Body of pancreas (tissue), 4 donors: ENCODE measurements around the gene KIAA0825. TPM values are rescaled to one million over a fixed set of nuclear protein-coding genes. Genes with fewer than 3 reads are reported as not detected.

Experiments used
- ATAC-seq: fragments of 150-250 bp; one replicate; pipeline ENCODE4 v1.9.1; 2016
- DNase-seq, 4 donors: peaks; one replicate each; pipeline ENCODE4 v3.0.0-alpha.2; 2019
- H3K27ac ChIP-seq, 4 donors: fragments of 200-600 bp; sonication (generic); 1 replicate in 3 of 4; 2 replicates in 1 of 4; pipeline versions ENCODE4 v1.5.1 to v1.6.1; 2016 to 2019; ENCODE audit warnings: mild to moderate bottlenecking in 1 of 4, mixed read lengths in 1 of 4, moderate library complexity in 1 of 4
- H3K27me3 ChIP-seq, 2 donors: fragments of 200-600 bp; sonication (generic); one replicate each; pipeline ENCODE4 v1.6.0; 2016; ENCODE audit warnings: mild to moderate bottlenecking in 1 of 2
- H3K36me3 ChIP-seq, 2 donors: fragments of 200-600 bp; sonication (generic); replicated peaks in 1 of 2; 2 replicates each; pipeline ENCODE4 v1.5.1; 2016; ENCODE audit warnings: low read depth in 2 of 2; ENCODE audit not compliant: insufficient read depth in 1 of 2
- H3K4me1 ChIP-seq: fragments of 200-600 bp; sonication (generic); one replicate; pipeline ENCODE4 v1.6.0; 2016
- H3K4me3 ChIP-seq, 2 donors: fragments of 200-600 bp; sonication (generic); 1 replicate in 1 of 2; 2 replicates in 1 of 2; pipeline ENCODE4 v1.5.1; 2016 to 2019
- H3K9me3 ChIP-seq, 3 donors: fragments of 200-600 bp; sonication (generic); 1 replicate in 2 of 3; 2 replicates in 1 of 3; pipeline ENCODE4 v1.5.1; 2016
- CTCF ChIP-seq, 7 experiments: fragments of 450-650 bp in 4 of 7; fragments of 200-600 bp in 3 of 7; sonication (generic) in 3 of 7; IDR thresholded peaks; one replicate each; pipeline ENCODE4 v1.5.1; 2016 to 2019; ENCODE audit warnings: antibody characterized with exemption in 7 of 7
- POLR2A ChIP-seq, 3 donors: fragments of 450-650 bp; IDR thresholded peaks; one replicate each; pipeline ENCODE4 v1.6.1; 2016; ENCODE audit warnings: antibody characterized with exemption in 3 of 3, mild to moderate bottlenecking in 2 of 3
- WGBS, 2 donors: methylation state at CpG; one replicate each; pipeline ENCODE4 v1.1.5; 2017; 5-methylcytosine and 5-hydroxymethylcytosine counted together
- intact Hi-C: fragments of 100-400 bp; cut with DNase I; formaldehyde crosslinking; loops from one replicate; pipeline ENCODE4 v1.15.1; 2023
- total RNA-seq, 2 donors: library from RNA; depleted of rRNA; stranded (reverse); fragments of >200 nt; gene quantifications; one replicate each; pipeline ENCODE4 v1.1.0, GENCODE V29; 2016

KIAA0825 gene
- total RNA-seq, 2 donors from 2014 or later = 5.7 to 6.6 TPM

- Histone ChIP-seq H3K27ac (no peak overlapping the region), H3K4me1 (peaks cover 10% of the 10 kb centered on the region), H3K36me3 (no peaks in the 10 kb centered on the region), H3K9me3 (no peaks in the 10 kb centered on the region), H3K4me3 (no peak overlapping the region), H3K27me3 (no peaks in the 10 kb centered on the region)
- TF ChIP-seq POLR2A (IDR thresholded peaks at IDR 0.05) (no peak), CTCF (IDR thresholded peaks at IDR 0.05) (no peak)
- intact Hi-C loops = no loop called here
- WGBS, 2 donors = 86 to 89% methylated on average over 1 of the region's 1 CpG
- DNase-seq (no peak), ATAC-seq (no peak)
These were observed 176.3 kb downstream of the KIAA0825 start for GRCh38 chr5:94442076-94442475.

GRCh38 chr5:94440015-94440414 lies 178.4 kb downstream of the KIAA0825 start:
- TF ChIP-seq CTCF (IDR thresholded peaks at IDR 0.05) (no peak), POLR2A (IDR thresholded peaks at IDR 0.05) (no peak)
- DNase-seq (no peak), ATAC-seq (peak; percentile 27)
- no peaks in the 10 kb centered on the region for H3K27me3 ChIP-seq
- intact Hi-C loops = no loop called here
- 36 to 53% methylated on average over 3 of the region's 3 CpGs for WGBS, 2 donors
- no peak overlapping the region for H3K27ac ChIP-seq
- H3K4me1 ChIP-seq = peaks cover 10% of the 10 kb centered on the region
- H3K36me3 ChIP-seq = no peaks in the 10 kb centered on the region
- no peak overlapping the region for H3K4me3 ChIP-seq
- no peaks in the 10 kb centered on the region for H3K9me3 ChIP-seq

- H3K27me3 ChIP-seq = no peaks in the 10 kb centered on the region
- intact Hi-C loops = no loop called here
- H3K27ac ChIP-seq = peak overlapping the region; percentile 52 to 87 (median 67)
- no peaks in the 10 kb centered on the region for H3K36me3 ChIP-seq
- 21 to 24% methylated on average over 2 of the region's 2 CpGs for WGBS, 2 donors
- no peaks in the 10 kb centered on the region for H3K9me3 ChIP-seq
- peak; percentile 61 to 87 (median 64) for DNase-seq
- H3K4me3 ChIP-seq = no peak overlapping the region
- ATAC-seq = peak; percentile 90
- no peak for TF ChIP-seq CTCF (IDR thresholded peaks at IDR 0.05)
- H3K4me1 ChIP-seq = peaks cover 17% of the 10 kb centered on the region
These were observed 184.8 kb downstream of the KIAA0825 start for GRCh38 chr5:94433397-94434163.

GRCh38 chr5:94432499-94432898 lies 185.9 kb downstream of the KIAA0825 start:
- no peaks in the 10 kb centered on the region for H3K27me3 ChIP-seq
- peak in 3 of 4 donors; percentile 13 to 75 (median 21) for DNase-seq
- no peaks in the 10 kb centered on the region for H3K36me3 ChIP-seq
- peak overlapping the region in 3 of 4 donors; percentile 56 to 87 (median 78) for H3K27ac ChIP-seq
- ATAC-seq = peak; percentile 87
- H3K4me3 ChIP-seq = no peak overlapping the region
- intact Hi-C loops = no loop called here
- no peaks in the 10 kb centered on the region for H3K9me3 ChIP-seq
- TF ChIP-seq POLR2A (IDR thresholded peaks at IDR 0.05) (no peak), CTCF (IDR thresholded peaks at IDR 0.05) (no peak)
- H3K4me1 ChIP-seq = peaks cover 17% of the 10 kb centered on the region

GRCh38 chr5:94431696-94432095 lies 186.7 kb downstream of the KIAA0825 start:
- TF ChIP-seq POLR2A (IDR thresholded peaks at IDR 0.05) (no peak), CTCF (IDR thresholded peaks at IDR 0.05) (no peak)
- Histone ChIP-seq H3K9me3 (no peaks in the 10 kb centered on the region), H3K4me3 (no peak overlapping the region), H3K4me1 (peaks cover 17% of the 10 kb centered on the region), H3K27ac (peak overlapping the region in 2 of 4 donors; percentile 78 to 87), H3K36me3 (no peaks in the 10 kb centered on the region), H3K27me3 (no peaks in the 10 kb centered on the region)
- DNase-seq (no peak), ATAC-seq (no peak)
- intact Hi-C loops = no loop called here
